ENCODE data around the gene COPZ2. TPM values are rescaled to one million over a fixed set of nuclear protein-coding genes. Genes with fewer than 3 reads are reported as not detected.
A peak's percentile ranks its signal among the peaks of the same experiment; 100 is the strongest.

The COPZ2 gene
- total RNA-seq, 1 experiment from 2014 or later: not detected

DNA sequence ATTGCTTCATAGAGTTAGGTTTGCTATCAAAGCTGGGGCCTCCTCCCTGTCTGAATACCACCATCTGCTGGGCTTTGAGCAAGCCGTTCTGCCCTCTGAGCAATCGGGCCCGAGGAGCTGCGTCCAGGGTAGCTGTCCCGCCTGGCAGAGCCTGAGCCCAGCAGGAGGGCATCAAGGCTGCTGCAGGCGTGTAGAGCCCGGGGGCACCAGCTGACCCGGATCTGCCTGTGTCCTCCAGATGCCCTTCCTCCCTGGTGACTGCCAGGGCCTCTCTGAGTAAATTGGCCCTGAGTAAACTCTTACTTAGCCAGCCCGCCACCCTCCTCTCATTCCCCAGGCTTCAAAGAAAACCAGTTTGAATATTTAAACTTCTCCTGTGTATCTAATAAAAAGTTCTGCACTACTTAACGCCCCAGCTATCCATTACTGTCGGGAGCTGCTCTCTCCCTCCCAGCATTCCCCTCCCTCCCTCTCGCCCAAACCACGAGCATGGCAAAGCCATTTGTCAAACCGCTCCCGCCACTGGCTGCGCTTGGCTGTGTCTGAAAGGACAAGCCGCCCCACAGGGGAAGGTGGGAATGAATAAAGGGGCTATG, 50.3 kb downstream of the COPZ2 start:
- Histone ChIP-seq H3K9me3 (ENCODE audit: low read depth, low read length, poor library complexity, severe bottlenecking) (no peaks in the 10 kb centered on the region), H3K4me1 (ENCODE audit: insufficient read depth, low read length, poor library complexity, severe bottlenecking) (peaks cover 27% of the 10 kb centered on the region), H3K4me3 (ENCODE audit: low read depth, low read length, poor library complexity, severe bottlenecking) (no peak overlapping the region), H3K27me3 (replicated peaks; ENCODE audit: insufficient read depth, low read depth, low read length, poor library complexity) (no peaks in the 10 kb centered on the region), H3K27ac (ENCODE audit: low read depth, low read length, poor library complexity, severe bottlenecking) (peak overlapping the region; percentile 62), H3K36me3 (ENCODE audit: insufficient read depth, low read length, poor library complexity, severe bottlenecking) (peaks cover 14% of the 10 kb centered on the region)
- intact Hi-C loops (cut with micrococcal nuclease; ENCODE audit: unreplicated experiment): no loop called here
- POLR2A ChIA-PET (ENCODE audit: low non-redundant PET): no interaction called here
- CTCF ChIA-PET: interaction anchor here (0.6 to 0.7 kb wide), 2 partner anchors 16 to 87 kb away, joined by 3 to 7 read pairs; no protein-coding TSS in a partner anchor
- no peak for TF ChIP-seq EZH2 (IDR thresholded peaks at IDR 0.05; ENCODE audit: borderline replicate concordance, low read depth, low read length, poor library complexity, severe bottlenecking)
- no peak for TF ChIP-seq CTCF (conservative IDR thresholded peaks at IDR 0.05; ENCODE audit: low read depth, low read length)
- no TSS peak for BruUV-seq (replicated peaks)
- peak; percentile 65 for DNase-seq (ENCODE audit: low spot score)

DNA sequence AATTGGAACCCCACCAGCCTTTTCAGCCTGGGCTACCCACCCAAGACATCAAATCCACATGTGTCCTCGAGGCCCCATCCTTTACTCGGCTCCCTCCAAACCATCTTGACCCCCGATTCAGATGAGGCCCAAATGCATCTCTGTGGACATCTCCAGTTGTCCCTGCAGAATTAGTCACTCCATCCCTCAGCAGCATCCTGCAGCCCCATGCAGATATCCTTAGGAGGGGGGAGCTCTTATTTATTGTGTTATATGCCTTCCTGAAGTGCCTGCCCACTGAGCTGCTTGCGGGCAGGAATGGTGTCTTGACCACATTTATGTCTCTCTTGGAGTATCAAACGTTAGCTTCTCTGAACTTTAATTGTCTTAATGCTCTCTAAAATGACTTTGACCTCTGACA, 51.1 kb downstream of the COPZ2 start:
- H3K4me3 ChIP-seq (ENCODE audit: low read depth, low read length, poor library complexity, severe bottlenecking): no peak overlapping the region
- peaks cover 27% of the 10 kb centered on the region for H3K4me1 ChIP-seq (ENCODE audit: insufficient read depth, low read length, poor library complexity, severe bottlenecking)
- H3K27me3 ChIP-seq (replicated peaks; ENCODE audit: insufficient read depth, low read depth, low read length, poor library complexity): no peaks in the 10 kb centered on the region
- H3K9me3 ChIP-seq (ENCODE audit: low read depth, low read length, poor library complexity, severe bottlenecking): no peaks in the 10 kb centered on the region
- intact Hi-C loops (cut with micrococcal nuclease; ENCODE audit: unreplicated experiment): no loop called here
- ChIA-PET CTCF (interaction anchor here (0.7 kb wide), 1 partner anchor 17 kb away, joined by 3 read pairs; no protein-coding TSS in a partner anchor), POLR2A (ENCODE audit: low non-redundant PET) (no interaction called here)
- TF ChIP-seq EZH2 (IDR thresholded peaks at IDR 0.05; ENCODE audit: borderline replicate concordance, low read depth, low read length, poor library complexity, severe bottlenecking): no peak
- TF ChIP-seq CTCF (conservative IDR thresholded peaks at IDR 0.05; ENCODE audit: low read depth, low read length): no peak
- peak overlapping the region; percentile 62 for H3K27ac ChIP-seq (ENCODE audit: low read depth, low read length, poor library complexity, severe bottlenecking)
- no peak for DNase-seq (ENCODE audit: low spot score)
- peaks cover 23% of the 10 kb centered on the region for H3K36me3 ChIP-seq (ENCODE audit: insufficient read depth, low read length, poor library complexity, severe bottlenecking)
- no TSS peak for BruUV-seq (replicated peaks)

DNA sequence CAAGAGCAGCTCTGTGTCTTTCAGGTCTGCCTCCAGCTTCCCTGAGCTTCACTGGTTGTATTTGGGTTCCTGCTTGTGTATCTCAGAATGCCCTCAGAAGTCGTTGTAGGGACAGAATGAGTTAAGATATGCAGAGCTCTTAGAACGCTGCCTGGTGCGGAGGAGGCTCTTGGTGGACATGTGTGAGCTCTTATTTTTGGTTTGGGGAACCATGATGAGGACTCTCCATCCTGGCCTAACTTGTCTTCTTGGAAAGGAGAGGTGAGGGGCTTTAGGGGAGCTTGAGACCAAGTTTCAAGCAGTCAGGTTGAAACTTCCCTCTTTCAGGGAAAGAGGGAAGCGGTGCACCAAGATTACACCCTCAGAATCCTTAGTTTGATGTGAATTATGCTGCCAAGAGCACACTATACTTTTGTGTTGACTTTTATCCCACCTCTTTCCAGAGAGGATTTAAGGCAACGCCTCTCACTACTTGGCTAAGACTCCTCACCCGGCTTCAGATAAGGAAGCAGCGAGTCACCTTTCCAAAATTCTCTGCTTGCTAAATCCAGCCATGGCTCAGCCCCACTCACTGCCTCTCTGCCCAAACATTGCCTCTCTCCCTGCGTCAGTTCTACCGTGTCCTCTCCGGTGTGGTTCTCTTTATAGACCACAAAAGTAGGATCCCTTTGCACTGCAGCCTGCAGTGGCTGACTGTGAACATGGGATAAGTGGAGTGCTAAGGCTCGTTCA, 53.9 kb downstream of the COPZ2 start:
- ChIA-PET POLR2A (ENCODE audit: low non-redundant PET) (no interaction called here), CTCF (interaction anchor here (0.6 to 1.3 kb wide), 2 partner anchors 10 to 35 kb away, joined by 3 to 4 read pairs; no protein-coding TSS in a partner anchor)
- intact Hi-C loops (cut with micrococcal nuclease; ENCODE audit: unreplicated experiment): no loop called here
- DNase-seq (ENCODE audit: low spot score): no peak
- Histone ChIP-seq H3K4me1 (ENCODE audit: insufficient read depth, low read length, poor library complexity, severe bottlenecking) (peaks cover 19% of the 10 kb centered on the region), H3K27me3 (replicated peaks; ENCODE audit: insufficient read depth, low read depth, low read length, poor library complexity) (no peaks in the 10 kb centered on the region), H3K27ac (ENCODE audit: low read depth, low read length, poor library complexity, severe bottlenecking) (no peak overlapping the region), H3K4me3 (ENCODE audit: low read depth, low read length, poor library complexity, severe bottlenecking) (no peak overlapping the region), H3K36me3 (ENCODE audit: insufficient read depth, low read length, poor library complexity, severe bottlenecking) (peaks cover 51% of the 10 kb centered on the region), H3K9me3 (ENCODE audit: low read depth, low read length, poor library complexity, severe bottlenecking) (no peaks in the 10 kb centered on the region)
- no TSS peak for BruUV-seq (replicated peaks)
- no peak for TF ChIP-seq EZH2 (IDR thresholded peaks at IDR 0.05; ENCODE audit: borderline replicate concordance, low read depth, low read length, poor library complexity, severe bottlenecking)
- no peak for TF ChIP-seq CTCF (conservative IDR thresholded peaks at IDR 0.05; ENCODE audit: low read depth, low read length)
